Measurements from ENCODE around the gene CS. TPM values are rescaled to one million over a fixed set of nuclear protein-coding genes. Genes with fewer than 3 reads are reported as not detected.

The CS gene
- total RNA-seq, 1 donor from 2014 or later, result 91.1 TPM

- Histone ChIP-seq H3K36me3 (peaks cover 6% of the 10 kb centered on the region), H4K20me1 (ENCODE audit: low read depth) (peaks cover 5% of the 10 kb centered on the region), H3K79me2 (ENCODE audit: low read depth) (peaks cover 6% of the 10 kb centered on the region), H3K9ac (no peak overlapping the region), H3F3A (ENCODE audit: low read depth) (peaks cover 51% of the 10 kb centered on the region), H3K4me2 (no peak overlapping the region), H3K4me1 (peaks cover under 1% of the 10 kb centered on the region), H3K4me3 (no peak overlapping the region), H3K27ac (no peak overlapping the region), H3K27me3 (no peaks in the 10 kb centered on the region), H3K9me3 (ENCODE audit: low read depth) (no peaks in the 10 kb centered on the region), H2AFZ (replicated peaks) (no peak overlapping the region)
- no peak overlapping the region for H3K27ac Mint-ChIP-seq
- peaks cover 13% of the 10 kb centered on the region for H3K4me1 Mint-ChIP-seq
- no peak overlapping the region for H3K4me3 Mint-ChIP-seq
- H3K36me3 Mint-ChIP-seq, result peaks cover 12% of the 10 kb centered on the region
- peaks cover 3% of the 10 kb centered on the region for H3K27me3 Mint-ChIP-seq (ENCODE audit: insufficient read depth, low read depth)
- H3K9me3 Mint-ChIP-seq, result no peaks in the 10 kb centered on the region
- TF ChIP-seq EZH2phosphoT487 (IDR thresholded peaks at IDR 0.05), result no peak
- TF ChIP-seq, protein P1, sequence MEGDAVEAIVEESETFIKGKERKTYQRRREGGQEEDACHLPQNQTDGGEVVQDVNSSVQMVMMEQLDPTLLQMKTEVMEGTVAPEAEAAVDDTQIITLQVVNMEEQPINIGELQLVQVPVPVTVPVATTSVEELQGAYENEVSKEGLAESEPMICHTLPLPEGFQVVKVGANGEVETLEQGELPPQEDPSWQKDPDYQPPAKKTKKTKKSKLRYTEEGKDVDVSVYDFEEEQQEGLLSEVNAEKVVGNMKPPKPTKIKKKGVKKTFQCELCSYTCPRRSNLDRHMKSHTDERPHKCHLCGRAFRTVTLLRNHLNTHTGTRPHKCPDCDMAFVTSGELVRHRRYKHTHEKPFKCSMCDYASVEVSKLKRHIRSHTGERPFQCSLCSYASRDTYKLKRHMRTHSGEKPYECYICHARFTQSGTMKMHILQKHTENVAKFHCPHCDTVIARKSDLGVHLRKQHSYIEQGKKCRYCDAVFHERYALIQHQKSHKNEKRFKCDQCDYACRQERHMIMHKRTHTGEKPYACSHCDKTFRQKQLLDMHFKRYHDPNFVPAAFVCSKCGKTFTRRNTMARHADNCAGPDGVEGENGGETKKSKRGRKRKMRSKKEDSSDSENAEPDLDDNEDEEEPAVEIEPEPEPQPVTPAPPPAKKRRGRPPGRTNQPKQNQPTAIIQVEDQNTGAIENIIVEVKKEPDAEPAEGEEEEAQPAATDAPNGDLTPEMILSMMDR (IDR thresholded peaks at IDR 0.05), result no peak
- TF ChIP-seq EZH2 (IDR thresholded peaks at IDR 0.05), result no peak
- no peak for DNase-seq (ENCODE audit: low spot score)
These were observed 4.1 kb upstream of the CS start for GRCh38 chr12:56304276-56304675.

DNA sequence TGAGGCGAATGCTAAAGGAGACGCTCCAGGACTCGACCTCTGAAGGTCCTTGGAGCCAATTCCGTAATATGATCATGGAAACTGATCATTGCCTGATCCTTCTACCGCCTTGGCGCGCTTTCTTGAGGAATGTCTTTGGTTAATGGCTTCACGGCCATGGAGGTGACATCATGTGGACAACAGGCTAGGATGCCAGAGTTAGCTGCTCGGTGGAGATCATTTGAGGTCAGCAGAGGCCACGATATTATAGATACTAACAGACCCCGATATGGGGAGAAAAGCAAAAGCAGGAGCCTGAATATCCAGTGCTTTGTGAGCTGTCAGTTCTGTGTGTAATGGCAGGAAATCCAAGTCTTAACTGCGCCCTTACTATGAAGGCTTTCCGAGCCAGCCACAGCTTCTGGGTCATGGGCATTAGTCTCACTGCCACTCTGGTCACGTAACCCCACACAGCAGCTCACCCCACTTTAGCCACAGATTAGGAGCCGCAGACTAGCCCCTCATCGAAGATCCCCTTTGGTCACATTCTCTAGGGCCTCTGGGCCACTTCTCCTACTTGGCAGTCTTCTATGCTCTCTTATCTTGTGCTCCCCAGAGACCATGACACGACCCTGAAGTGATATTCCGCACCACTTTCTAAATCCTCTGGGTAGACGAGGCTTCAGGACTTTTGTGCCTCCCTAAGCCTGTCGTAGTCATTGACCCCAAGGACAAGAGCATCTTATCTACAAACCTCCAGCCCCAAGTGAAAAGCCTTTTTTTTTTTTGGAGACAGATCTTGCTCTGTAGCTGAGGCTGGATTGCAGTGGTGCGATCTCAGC is 724 bp upstream of the CS start:
- Mint-ChIP-seq H3K27me3 (ENCODE audit: insufficient read depth, low read depth) (peaks cover 3% of the 10 kb centered on the region), H3K9me3 (no peaks in the 10 kb centered on the region), H3K4me3 (peak overlapping the region; percentile 97), H3K36me3 (peaks cover 12% of the 10 kb centered on the region), H3K27ac (peak overlapping the region; percentile 66), H3K4me1 (peaks cover 26% of the 10 kb centered on the region)
- Histone ChIP-seq H3K27ac (peak overlapping the region; percentile 15), H3K4me1 (peaks cover 11% of the 10 kb centered on the region), H3K27me3 (no peaks in the 10 kb centered on the region), H4K20me1 (ENCODE audit: low read depth) (peaks cover 32% of the 10 kb centered on the region), H3K79me2 (ENCODE audit: low read depth) (peaks cover 40% of the 10 kb centered on the region), H3K9ac (no peak overlapping the region), H2AFZ (replicated peaks) (peak overlapping the region; percentile 56), H3K36me3 (peaks cover 5% of the 10 kb centered on the region), H3K9me3 (ENCODE audit: low read depth) (no peaks in the 10 kb centered on the region), H3F3A (ENCODE audit: low read depth) (peaks cover 55% of the 10 kb centered on the region), H3K4me3 (peak overlapping the region; percentile 95), H3K4me2 (peak overlapping the region; percentile 68)
- TF ChIP-seq EZH2 (IDR thresholded peaks at IDR 0.05), result no peak
- TF ChIP-seq, protein P1 (IDR thresholded peaks at IDR 0.05), result no peak
- TF ChIP-seq EZH2phosphoT487 (IDR thresholded peaks at IDR 0.05), result no peak
- peak; percentile 4 for DNase-seq (ENCODE audit: low spot score)

DNA sequence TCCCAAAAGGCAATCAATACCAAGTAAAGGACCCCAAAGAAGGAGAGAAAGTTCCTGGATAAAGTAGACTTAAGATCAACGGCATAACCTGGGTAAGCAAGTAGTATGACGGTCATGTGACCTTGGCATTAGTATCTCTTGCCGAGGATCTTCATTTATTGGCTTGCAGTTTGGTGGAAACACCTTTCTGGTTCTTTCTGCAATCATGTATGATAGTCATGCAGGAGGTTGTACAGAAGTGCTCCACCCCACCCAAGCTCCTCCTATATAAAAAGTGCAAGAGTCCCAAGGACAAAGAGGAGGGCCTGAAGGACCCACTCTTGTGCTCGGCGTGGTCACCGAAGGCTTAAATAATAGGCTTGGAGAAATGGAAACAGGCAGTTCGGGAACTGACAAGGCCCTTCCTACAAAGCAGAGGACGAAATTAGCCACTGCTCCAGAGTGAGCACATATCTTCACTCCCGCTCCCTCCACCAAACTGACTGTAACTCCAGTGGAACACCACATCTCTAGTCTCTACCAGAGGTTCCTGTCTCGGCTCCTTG is 750 bp downstream of the CS start:
- Mint-ChIP-seq H3K27ac (peak overlapping the region; percentile 42), H3K27me3 (ENCODE audit: insufficient read depth, low read depth) (peaks cover 3% of the 10 kb centered on the region), H3K9me3 (no peaks in the 10 kb centered on the region), H3K36me3 (peaks cover 7% of the 10 kb centered on the region), H3K4me3 (peak overlapping the region; percentile 97), H3K4me1 (peaks cover 26% of the 10 kb centered on the region)
- TF ChIP-seq EZH2phosphoT487 (IDR thresholded peaks at IDR 0.05) (no peak), EZH2 (IDR thresholded peaks at IDR 0.05) (no peak)
- TF ChIP-seq, protein P1 (IDR thresholded peaks at IDR 0.05), result no peak
- peak overlapping the region; percentile 91 for H3K4me2 ChIP-seq
- H3K4me1 ChIP-seq, result peaks cover 11% of the 10 kb centered on the region
- H4K20me1 ChIP-seq (ENCODE audit: low read depth), result peaks cover 32% of the 10 kb centered on the region
- H3K36me3 ChIP-seq, result peaks cover 5% of the 10 kb centered on the region
- H3K4me3 ChIP-seq, result peak overlapping the region; percentile 95
- no peaks in the 10 kb centered on the region for H3K27me3 ChIP-seq
- no peaks in the 10 kb centered on the region for H3K9me3 ChIP-seq (ENCODE audit: low read depth)
- H3F3A ChIP-seq (ENCODE audit: low read depth), result peaks cover 50% of the 10 kb centered on the region
- H3K79me2 ChIP-seq (ENCODE audit: low read depth), result peaks cover 53% of the 10 kb centered on the region
- H3K9ac ChIP-seq, result peak overlapping the region; percentile 69
- no peak for DNase-seq (ENCODE audit: low spot score)
- H2AFZ ChIP-seq (replicated peaks), result peak overlapping the region; percentile 77
- H3K27ac ChIP-seq, result peak overlapping the region; percentile 25

All from neural progenitor cell (in vitro differentiated cells).